ENCODE data around the gene COL24A1.
"Not testable (repeated sequence)": the region's sequence is repeated elsewhere in the genome, so short reads cannot be mapped to it uniquely, and the experiment has no call there.

Gene COL24A1

GRCh38 chr1:86072474-86072873, 84.1 kb downstream of the COL24A1 start:
- DNase-seq (ENCODE audit: low spot score): not testable (repeated sequence)

- not testable (repeated sequence) for DNase-seq (ENCODE audit: low spot score)
These were observed 84.7 kb downstream of the COL24A1 start for GRCh38 chr1:86071870-86072269.

GRCh38 chr1:86069757-86070145, 86.8 kb downstream of the COL24A1 start:
- no peak for DNase-seq (ENCODE audit: low spot score)

- DNase-seq (ENCODE audit: low spot score): no peak
These were observed 87.5 kb downstream of the COL24A1 start for GRCh38 chr1:86068841-86069756.

- no peak for DNase-seq (ENCODE audit: low spot score)
These were observed 88.3 kb downstream of the COL24A1 start for GRCh38 chr1:86068271-86068721.

- DNase-seq (ENCODE audit: low spot score): no peak
These were observed 88.9 kb downstream of the COL24A1 start for GRCh38 chr1:86067626-86068025.

- no peak for DNase-seq (ENCODE audit: low spot score)
These were observed 91.7 kb downstream of the COL24A1 start for GRCh38 chr1:86064899-86065298.

GRCh38 chr1:86063721-86064120, 92.9 kb downstream of the COL24A1 start:
- DNase-seq (ENCODE audit: low spot score): no peak

GRCh38 chr1:86062453-86062852, 94.1 kb downstream of the COL24A1 start:
- no peak for DNase-seq (ENCODE audit: low spot score)

- no peak for DNase-seq (ENCODE audit: low spot score)
These were observed 95.0 kb downstream of the COL24A1 start for GRCh38 chr1:86061551-86061990.

- DNase-seq (ENCODE audit: low spot score): no peak
These were observed 102.2 kb downstream of the COL24A1 start for GRCh38 chr1:86054396-86054795.

- no peak for DNase-seq (ENCODE audit: low spot score)
These were observed 103.4 kb downstream of the COL24A1 start for GRCh38 chr1:86052948-86053698.

GRCh38 chr1:86035101-86035500, 121.5 kb downstream of the COL24A1 start:
- no peak for DNase-seq (ENCODE audit: low spot score)

GRCh38 chr1:86030180-86030579, 126.4 kb downstream of the COL24A1 start:
- no peak for DNase-seq (ENCODE audit: low spot score)

- peak; percentile 48 for DNase-seq (ENCODE audit: low spot score)
These were observed 138.2 kb downstream of the COL24A1 start for GRCh38 chr1:86018283-86018923.

GRCh38 chr1:86016076-86016759, 140.4 kb downstream of the COL24A1 start:
- no peak for DNase-seq (ENCODE audit: low spot score)

GRCh38 chr1:86015375-86015774, 141.2 kb downstream of the COL24A1 start:
- DNase-seq (ENCODE audit: low spot score): no peak

- DNase-seq (ENCODE audit: low spot score): no peak
These were observed 156.0 kb downstream of the COL24A1 start for GRCh38 chr1:86000601-86001000.

- DNase-seq (ENCODE audit: low spot score): no peak
These were observed 158.3 kb downstream of the COL24A1 start for GRCh38 chr1:85998105-85998855.

GRCh38 chr1:85992791-85993190, 163.8 kb downstream of the COL24A1 start:
- DNase-seq (ENCODE audit: low spot score): no peak

GRCh38 chr1:85991261-85991660, 165.3 kb downstream of the COL24A1 start:
- DNase-seq (ENCODE audit: low spot score): no peak

Data from RKO (cell line).